ENCODE data around the gene PTCRA. TPM values are rescaled to one million over a fixed set of nuclear protein-coding genes. Genes with fewer than 3 reads are reported as not detected.

The PTCRA gene
- total and polyA plus RNA-seq, 4 donors: 0.37 to 5.5 (median 4.0) TPM

DNA sequence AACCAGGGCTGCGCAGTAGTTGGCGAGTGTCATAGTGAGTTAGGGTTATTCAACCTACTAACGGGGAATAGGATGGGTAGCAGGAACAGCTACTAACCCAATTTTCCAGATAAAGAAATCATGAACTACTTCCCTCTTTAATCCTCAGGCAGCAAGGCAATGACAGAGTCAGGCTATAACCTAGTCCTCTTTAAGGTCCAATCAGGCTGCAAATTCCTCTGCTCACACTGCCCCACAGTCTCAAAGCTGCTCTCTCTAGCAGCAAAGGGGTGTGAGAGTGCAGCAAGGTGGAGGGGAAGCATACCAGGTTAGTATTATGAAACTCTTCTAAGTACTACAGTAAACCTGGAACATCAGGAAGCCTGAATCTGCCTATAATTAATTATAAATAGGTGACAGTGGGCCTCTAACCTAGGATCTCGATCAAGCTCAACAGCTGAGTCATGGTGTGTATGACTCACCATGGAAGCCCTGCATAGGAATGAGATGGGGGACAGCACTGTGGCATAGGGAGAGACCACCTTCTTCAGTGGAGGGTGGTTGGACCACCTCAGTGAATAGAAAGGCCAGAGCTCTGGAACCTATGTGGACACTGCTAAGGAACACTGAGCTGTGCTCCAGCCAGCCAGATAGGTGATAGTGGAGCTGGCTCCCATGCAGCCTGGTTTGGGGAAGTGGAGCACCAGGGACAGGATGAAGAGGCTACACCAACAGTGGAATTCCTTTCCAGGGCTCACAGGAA is 55.2 kb downstream of the PTCRA start:
- ATAC-seq (ENCODE audit: insufficient read depth, low FRiP score) (no peak), DNase-seq (no peak)
- TF ChIP-seq, protein P1, sequence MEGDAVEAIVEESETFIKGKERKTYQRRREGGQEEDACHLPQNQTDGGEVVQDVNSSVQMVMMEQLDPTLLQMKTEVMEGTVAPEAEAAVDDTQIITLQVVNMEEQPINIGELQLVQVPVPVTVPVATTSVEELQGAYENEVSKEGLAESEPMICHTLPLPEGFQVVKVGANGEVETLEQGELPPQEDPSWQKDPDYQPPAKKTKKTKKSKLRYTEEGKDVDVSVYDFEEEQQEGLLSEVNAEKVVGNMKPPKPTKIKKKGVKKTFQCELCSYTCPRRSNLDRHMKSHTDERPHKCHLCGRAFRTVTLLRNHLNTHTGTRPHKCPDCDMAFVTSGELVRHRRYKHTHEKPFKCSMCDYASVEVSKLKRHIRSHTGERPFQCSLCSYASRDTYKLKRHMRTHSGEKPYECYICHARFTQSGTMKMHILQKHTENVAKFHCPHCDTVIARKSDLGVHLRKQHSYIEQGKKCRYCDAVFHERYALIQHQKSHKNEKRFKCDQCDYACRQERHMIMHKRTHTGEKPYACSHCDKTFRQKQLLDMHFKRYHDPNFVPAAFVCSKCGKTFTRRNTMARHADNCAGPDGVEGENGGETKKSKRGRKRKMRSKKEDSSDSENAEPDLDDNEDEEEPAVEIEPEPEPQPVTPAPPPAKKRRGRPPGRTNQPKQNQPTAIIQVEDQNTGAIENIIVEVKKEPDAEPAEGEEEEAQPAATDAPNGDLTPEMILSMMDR (IDR thresholded peaks at IDR 0.05; ENCODE audit: control extremely low read depth, extremely low read depth): no peak
- no peak overlapping the region for H3K4me3 ChIP-seq
- H3K27me3 ChIP-seq (ENCODE audit: control insufficient read depth in 3 of 3, insufficient read depth in 3 of 3, low read length in 2 of 3): no peaks in the 10 kb centered on the region
- H3K9me3 ChIP-seq (ENCODE audit: control insufficient read depth in 4 of 4, insufficient read depth in 3 of 4, low read length in 3 of 4): no peaks in the 10 kb centered on the region
- H3K9ac ChIP-seq (ENCODE audit: insufficient read depth in 1 of 2, low read length in 2 of 2): no peak overlapping the region
- peaks cover 2 to 28% (median 13%) of the 10 kb centered on the region in 4 donors for H3K36me3 ChIP-seq (ENCODE audit: control insufficient read depth in 4 of 4, insufficient read depth in 4 of 4, low read length in 4 of 4)
- no peak overlapping the region for H3K27ac ChIP-seq (ENCODE audit: low read depth in 1 of 2, low read length in 1 of 2)
- 70 to 80% methylated on average over 4 of the region's 4 CpGs for WGBS, 2 donors
- H3K4me1 ChIP-seq (ENCODE audit: control insufficient read depth in 5 of 5, insufficient read depth in 5 of 5, low read length in 5 of 5): peaks cover 0 to 1% (median 0%) of the 10 kb centered on the region in 5 donors

DNA sequence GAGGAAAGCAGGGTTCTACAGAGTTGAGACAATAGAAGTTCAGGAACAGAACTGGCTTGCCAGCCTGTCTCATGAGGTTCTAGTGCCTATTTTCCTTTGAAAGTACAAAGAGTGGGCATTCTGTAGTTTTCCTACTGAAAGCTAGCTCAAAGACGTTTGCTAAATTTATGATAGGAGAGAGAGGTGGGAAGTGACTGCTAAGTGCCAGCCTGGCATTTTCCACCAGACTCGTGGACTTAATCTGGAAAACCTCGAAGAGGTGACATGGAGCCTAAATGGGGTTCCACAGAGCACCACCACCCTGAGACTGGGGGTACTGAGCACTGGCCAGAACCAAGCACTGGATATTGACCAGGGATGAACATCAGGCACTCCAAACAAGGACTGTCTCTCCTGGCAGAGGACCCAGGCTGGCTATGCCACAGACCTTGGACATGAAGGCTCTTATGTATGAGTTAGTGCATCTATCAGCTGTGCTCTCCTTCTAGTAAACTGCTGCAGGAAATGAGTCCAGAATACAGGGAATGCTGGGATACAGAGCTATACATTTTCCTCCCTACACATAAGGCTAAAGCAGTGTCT is 56.0 kb downstream of the PTCRA start:
- TF ChIP-seq, protein P1 (IDR thresholded peaks at IDR 0.05; ENCODE audit: control extremely low read depth, extremely low read depth): no peak
- WGBS, 2 donors: 85 to 87% methylated on average over 3 of the region's 3 CpGs
- H3K4me1 ChIP-seq (ENCODE audit: control insufficient read depth in 5 of 5, insufficient read depth in 5 of 5, low read length in 5 of 5): peaks cover 0 to 1% (median 0%) of the 10 kb centered on the region in 5 donors
- no peak overlapping the region for H3K27ac ChIP-seq (ENCODE audit: low read depth in 1 of 2, low read length in 1 of 2)
- H3K27me3 ChIP-seq (ENCODE audit: control insufficient read depth in 3 of 3, insufficient read depth in 3 of 3, low read length in 2 of 3): no peaks in the 10 kb centered on the region
- no peak overlapping the region for H3K9ac ChIP-seq (ENCODE audit: insufficient read depth in 1 of 2, low read length in 2 of 2)
- peaks cover 2 to 24% (median 11%) of the 10 kb centered on the region in 4 donors for H3K36me3 ChIP-seq (ENCODE audit: control insufficient read depth in 4 of 4, insufficient read depth in 4 of 4, low read length in 4 of 4)
- DNase-seq: no peak
- no peak overlapping the region for H3K4me3 ChIP-seq
- no peak for ATAC-seq (ENCODE audit: insufficient read depth, low FRiP score)
- no peaks in the 10 kb centered on the region for H3K9me3 ChIP-seq (ENCODE audit: control insufficient read depth in 4 of 4, insufficient read depth in 3 of 4, low read length in 3 of 4)

GRCh38 chr6:42973926-42974325 is 58.1 kb downstream of the PTCRA start:
- 51 to 83% methylated on average over 3 of the region's 3 CpGs for WGBS, 2 donors
- DNase-seq: no peak
- ATAC-seq (ENCODE audit: insufficient read depth, low FRiP score): no peak

More at GRCh38 chr6:42973926-42974325, 58.1 kb downstream of the PTCRA start:
- Histone ChIP-seq H3K4me1 (ENCODE audit: control insufficient read depth in 5 of 5, insufficient read depth in 5 of 5, low read length in 5 of 5) (peaks cover 2 to 9% (median 6%) of the 10 kb centered on the region in 5 donors), H3K9me3 (ENCODE audit: control insufficient read depth in 4 of 4, insufficient read depth in 3 of 4, low read length in 3 of 4) (no peaks in the 10 kb centered on the region), H3K36me3 (ENCODE audit: control insufficient read depth in 4 of 4, insufficient read depth in 4 of 4, low read length in 4 of 4) (peaks cover 2 to 12% (median 7%) of the 10 kb centered on the region in 4 donors), H3K4me3 (no peak overlapping the region), H3K27ac (ENCODE audit: low read depth in 1 of 2, low read length in 1 of 2) (no peak overlapping the region), H3K9ac (ENCODE audit: insufficient read depth in 1 of 2, low read length in 2 of 2) (no peak overlapping the region), H3K27me3 (ENCODE audit: control insufficient read depth in 3 of 3, insufficient read depth in 3 of 3, low read length in 2 of 3) (no peaks in the 10 kb centered on the region)
- TF ChIP-seq, protein P1 (IDR thresholded peaks at IDR 0.05; ENCODE audit: control extremely low read depth, extremely low read depth): no peak
